Thoracic aorta (tissue), 2 donors: ENCODE results near the gene ECI2. TPM values are rescaled to one million over a fixed set of nuclear protein-coding genes. Genes with fewer than 3 reads are reported as not detected.

ENCODE experiments used
- ATAC-seq: fragments of 150-250 bp; one replicate; pipeline ENCODE4 v1.8.0; 2017; ENCODE audit warnings: low read depth; ENCODE audit not compliant: insufficient number of reproducible peaks, low FRiP score
- DNase-seq: peaks from one replicate; pipeline ENCODE4 v3.0.0-alpha.2; 2020; ENCODE audit warnings: low spot score
- H3K27ac ChIP-seq, 2 donors: fragments of 200-600 bp; sonication (generic); 1 replicate in 1 of 2; 2 replicates in 1 of 2; pipeline ENCODE4 v1.5.1; 2016; ENCODE audit warnings: mild to moderate bottlenecking in 2 of 2, moderate library complexity in 2 of 2
- H3K27me3 ChIP-seq: fragments of 200-600 bp; sonication (generic); replicated peaks from 2 replicates; pipeline ENCODE4 v1.6.0; 2016; ENCODE audit warnings: mild to moderate bottlenecking; ENCODE audit not compliant: insufficient read depth
- H3K36me3 ChIP-seq: fragments of 200-600 bp; sonication (generic); one replicate; pipeline ENCODE4 v1.5.1; 2016
- H3K4me1 ChIP-seq, 2 donors: fragments of 200-600 bp; sonication (generic); 1 replicate in 1 of 2; 2 replicates in 1 of 2; pipeline versions ENCODE4 v1.5.1 to v1.6.0; 2016; ENCODE audit warnings: low read depth in 2 of 2, mild to moderate bottlenecking in 1 of 2; ENCODE audit not compliant: control insufficient read depth in 1 of 2
- H3K4me3 ChIP-seq: fragments of 200-600 bp; sonication (generic); 2 replicates; pipeline ENCODE4 v1.5.1; 2016; ENCODE audit warnings: mild to moderate bottlenecking
- H3K9me3 ChIP-seq: fragments of 200-600 bp; sonication (generic); 2 replicates; pipeline ENCODE4 v1.5.1; 2016
- CTCF ChIP-seq: fragments of 200-600 bp; sonication (generic); IDR thresholded peaks from one replicate; pipeline ENCODE4 v1.5.1; 2019; ENCODE audit warnings: antibody characterized with exemption
- total RNA-seq, 2 donors: library from RNA; depleted of rRNA; stranded (reverse); fragments of >200 nt; gene quantifications; one replicate each; pipeline versions ENCODE4 v1.1.0 to v1.2.3, GENCODE V29; 2016

The ECI2 gene
- total RNA-seq, 2 donors from 2014 or later, result 28.9 to 31.0 TPM

GRCh38 chr6:4103929-4104328 is 31.4 kb downstream of the ECI2 start:
- ATAC-seq, result no peak
- no peak for DNase-seq
- H3K27me3 ChIP-seq, result no peaks in the 10 kb centered on the region
- no peaks in the 10 kb centered on the region for H3K36me3 ChIP-seq
- no peaks in the 10 kb centered on the region for H3K4me1 ChIP-seq
- H3K4me3 ChIP-seq, result no peak overlapping the region
- no peak overlapping the region for H3K27ac ChIP-seq
- no peaks in the 10 kb centered on the region for H3K9me3 ChIP-seq
- no peak for TF ChIP-seq CTCF

GRCh38 chr6:4102687-4103244 is 32.6 kb downstream of the ECI2 start:
- Histone ChIP-seq H3K27me3 (no peaks in the 10 kb centered on the region), H3K27ac (no peak overlapping the region), H3K4me1 (no peaks in the 10 kb centered on the region), H3K4me3 (no peak overlapping the region), H3K36me3 (no peaks in the 10 kb centered on the region), H3K9me3 (no peaks in the 10 kb centered on the region)
- TF ChIP-seq CTCF, result no peak
- DNase-seq (no peak), ATAC-seq (no peak)

GRCh38 chr6:4101298-4101697 is 34.1 kb downstream of the ECI2 start:
- Histone ChIP-seq H3K4me3 (no peak overlapping the region), H3K4me1 (no peaks in the 10 kb centered on the region), H3K27me3 (no peaks in the 10 kb centered on the region), H3K27ac (no peak overlapping the region), H3K36me3 (no peaks in the 10 kb centered on the region), H3K9me3 (no peaks in the 10 kb centered on the region)
- DNase-seq (no peak), ATAC-seq (no peak)
- TF ChIP-seq CTCF, result no peak

GRCh38 chr6:4100655-4101054 is 34.7 kb downstream of the ECI2 start:
- ATAC-seq, result no peak
- no peak overlapping the region for H3K27ac ChIP-seq
- no peaks in the 10 kb centered on the region for H3K27me3 ChIP-seq
- no peaks in the 10 kb centered on the region for H3K36me3 ChIP-seq
- no peaks in the 10 kb centered on the region for H3K4me1 ChIP-seq
- TF ChIP-seq CTCF, result no peak
- DNase-seq, result no peak
- H3K9me3 ChIP-seq, result no peaks in the 10 kb centered on the region
- no peak overlapping the region for H3K4me3 ChIP-seq

- DNase-seq (no peak), ATAC-seq (no peak)
- Histone ChIP-seq H3K27ac (no peak overlapping the region), H3K4me1 (no peaks in the 10 kb centered on the region), H3K27me3 (no peaks in the 10 kb centered on the region), H3K36me3 (no peaks in the 10 kb centered on the region), H3K4me3 (no peak overlapping the region), H3K9me3 (no peaks in the 10 kb centered on the region)
- TF ChIP-seq CTCF, result no peak
These were observed 42.1 kb downstream of the ECI2 start for GRCh38 chr6:4093288-4093687.
